GM23338 (cell line): ENCODE data around the gene CDKN3.

ENCODE experiments used
- EZH2 ChIP-seq: fragments of 200-600 bp; sonication (generic); IDR thresholded peaks from one replicate; pipeline ENCODE4 v1.8.0; 2017; ENCODE audit warnings: antibody characterized with exemption, mild to moderate bottlenecking, low read depth; ENCODE audit not compliant: unreplicated experiment
- POLR2AphosphoS5 ChIP-seq: IDR thresholded peaks from 2 replicates; pipeline ENCODE4 v1.6.1; 2016; ENCODE audit warnings: antibody characterized with exemption, low read depth
- REST ChIP-seq: IDR thresholded peaks from one replicate; pipeline ENCODE4 v1.6.1; 2018; ENCODE audit warnings: antibody characterized with exemption; ENCODE audit not compliant: unreplicated experiment
- TF ChIP-seq, protein P1 (sequence below), 2 experiments: fragments of 200-600 bp in 1 of 2; sonication (generic) in 1 of 2; conservative IDR thresholded peaks; 2 replicates each; pipeline versions ENCODE4 v1.5.1 to v1.6.1; 2016 to 2017; ENCODE audit warnings: antibody characterized with exemption in 2 of 2, low read depth in 2 of 2, mild to moderate bottlenecking in 2 of 2, moderate library complexity in 1 of 2

GRCh38 chr14:54438703-54439102 is 41.9 kb downstream of the CDKN3 start:
- TF ChIP-seq EZH2 (no peak), POLR2AphosphoS5 (no peak), REST (no peak)
- TF ChIP-seq, protein P1, sequence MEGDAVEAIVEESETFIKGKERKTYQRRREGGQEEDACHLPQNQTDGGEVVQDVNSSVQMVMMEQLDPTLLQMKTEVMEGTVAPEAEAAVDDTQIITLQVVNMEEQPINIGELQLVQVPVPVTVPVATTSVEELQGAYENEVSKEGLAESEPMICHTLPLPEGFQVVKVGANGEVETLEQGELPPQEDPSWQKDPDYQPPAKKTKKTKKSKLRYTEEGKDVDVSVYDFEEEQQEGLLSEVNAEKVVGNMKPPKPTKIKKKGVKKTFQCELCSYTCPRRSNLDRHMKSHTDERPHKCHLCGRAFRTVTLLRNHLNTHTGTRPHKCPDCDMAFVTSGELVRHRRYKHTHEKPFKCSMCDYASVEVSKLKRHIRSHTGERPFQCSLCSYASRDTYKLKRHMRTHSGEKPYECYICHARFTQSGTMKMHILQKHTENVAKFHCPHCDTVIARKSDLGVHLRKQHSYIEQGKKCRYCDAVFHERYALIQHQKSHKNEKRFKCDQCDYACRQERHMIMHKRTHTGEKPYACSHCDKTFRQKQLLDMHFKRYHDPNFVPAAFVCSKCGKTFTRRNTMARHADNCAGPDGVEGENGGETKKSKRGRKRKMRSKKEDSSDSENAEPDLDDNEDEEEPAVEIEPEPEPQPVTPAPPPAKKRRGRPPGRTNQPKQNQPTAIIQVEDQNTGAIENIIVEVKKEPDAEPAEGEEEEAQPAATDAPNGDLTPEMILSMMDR (conservative IDR thresholded peaks at IDR 0.05; ENCODE audit: low read depth in 2 of 2), result no peak
